Neural cell (in vitro differentiated cells): ENCODE data around the gene TBC1D2. TPM values are rescaled to one million over a fixed set of nuclear protein-coding genes. Genes with fewer than 3 reads are reported as not detected.

Experiments
- H2AFZ ChIP-seq: fragments of 200-600, 300-800 bp; sonication (generic), shearing (Covaris generic); 2 replicates; pipeline ENCODE4 v1.6.0; 2014; ENCODE audit warnings: low read depth, mild to moderate bottlenecking, antibody characterized with exemption, low read length, moderate library complexity
- H3F3A ChIP-seq: fragments of 200-600 bp; shearing (Covaris generic); 2 replicates; pipeline ENCODE4 v1.6.1; 2016; ENCODE audit warnings: mild to moderate bottlenecking, moderate library complexity, mixed read lengths, antibody characterized with exemption, low read length; ENCODE audit not compliant: insufficient read depth, poor library complexity, severe bottlenecking
- H3K27ac ChIP-seq: fragments of 200-600, 300-800 bp; sonication (generic), shearing (Covaris generic); 2 replicates; pipeline ENCODE4 v1.5.1; 2014; ENCODE audit warnings: mild to moderate bottlenecking, low read length, moderate library complexity
- H3K27me3 ChIP-seq: fragments of 300-800, 200-600 bp; sonication (generic), shearing (Covaris generic); 2 replicates; pipeline ENCODE4 v1.6.0; 2014; ENCODE audit warnings: mild to moderate bottlenecking, low read depth, low read length, moderate library complexity; ENCODE audit not compliant: insufficient read depth
- H3K36me3 ChIP-seq: fragments of 300-800, 200-600 bp; sonication (generic), shearing (Covaris generic); 2 replicates; pipeline ENCODE4 v1.5.1; 2014; ENCODE audit warnings: mild to moderate bottlenecking, antibody characterized with exemption, low read length, moderate library complexity; ENCODE audit not compliant: insufficient read depth
- H3K4me2 ChIP-seq: fragments of 300-800, 200-600 bp; sonication (generic), shearing (Covaris generic); 2 replicates; pipeline ENCODE4 v1.6.0; 2014; ENCODE audit warnings: mild to moderate bottlenecking, low read length
- H3K4me3 ChIP-seq: fragments of 300-800, 200-600 bp; sonication (generic), shearing (Covaris generic); 2 replicates; pipeline ENCODE4 v1.5.1; 2014; ENCODE audit warnings: mild to moderate bottlenecking, low read length, moderate library complexity
- H3K79me2 ChIP-seq: fragments of 200-600 bp; shearing (Covaris generic); replicated peaks from 2 replicates; pipeline ENCODE4 v1.6.0; 2014; ENCODE audit warnings: mild to moderate bottlenecking, low read length, moderate library complexity; ENCODE audit not compliant: insufficient read depth
- H3K9ac ChIP-seq: fragments of 300-800, 200-600 bp; sonication (generic), shearing (Covaris generic); 2 replicates; pipeline ENCODE4 v1.6.1; 2016; ENCODE audit warnings: mild to moderate bottlenecking, low read length, mixed read lengths
- H3K9me2 ChIP-seq: fragments of 200-600 bp; shearing (Covaris generic); 2 replicates; pipeline ENCODE4 v1.6.1; 2016; ENCODE audit warnings: mild to moderate bottlenecking, low read length, mixed read lengths; ENCODE audit not compliant: insufficient read depth
- H3K9me3 ChIP-seq: fragments of 200-600, 300-800 bp; sonication (generic), shearing (Covaris generic); 2 replicates; pipeline ENCODE4 v1.6.1; 2016; ENCODE audit warnings: mild to moderate bottlenecking, mixed run types, low read length, moderate library complexity, mixed read lengths
- H4K20me1 ChIP-seq: fragments of 200-600 bp; shearing (Covaris generic); 2 replicates; pipeline ENCODE4 v1.6.1; 2016; ENCODE audit warnings: mild to moderate bottlenecking, mixed run types; ENCODE audit not compliant: insufficient read depth
- EP300 ChIP-seq: fragments of 450-650 bp; conservative IDR thresholded peaks from 2 replicates; pipeline ENCODE4 v1.6.1; 2014; ENCODE audit warnings: antibody characterized with exemption, mild to moderate bottlenecking, moderate library complexity; ENCODE audit not compliant: poor library complexity, severe bottlenecking
- EZH2 ChIP-seq: fragments of 200-600, 300-800 bp; shearing (Covaris generic), sonication (generic); IDR thresholded peaks from 2 replicates; pipeline ENCODE4 v1.6.1; 2014; ENCODE audit warnings: antibody characterized with exemption, low read length, borderline replicate concordance, mild to moderate bottlenecking; ENCODE audit not compliant: insufficient read depth, poor library complexity, severe bottlenecking
- MXI1 ChIP-seq: fragments of 450-650 bp; conservative IDR thresholded peaks from 2 replicates; pipeline ENCODE4 v1.6.1; 2014; ENCODE audit warnings: antibody characterized with exemption, mild to moderate bottlenecking; ENCODE audit not compliant: poor library complexity, severe bottlenecking
- POLR2AphosphoS5 ChIP-seq: IDR thresholded peaks from 2 replicates; pipeline ENCODE4 v1.6.1; 2012
- RAD21 ChIP-seq: fragments of 450-650 bp; conservative IDR thresholded peaks from 2 replicates; pipeline ENCODE4 v1.6.1; 2014; ENCODE audit warnings: antibody characterized with exemption, mild to moderate bottlenecking, moderate library complexity
- REST ChIP-seq: IDR thresholded peaks from 2 replicates; pipeline ENCODE4 v1.6.1; 2012; ENCODE audit warnings: borderline replicate concordance
- SMC3 ChIP-seq: fragments of 450-650 bp; conservative IDR thresholded peaks from 2 replicates; pipeline ENCODE4 v1.6.1; 2014; ENCODE audit warnings: antibody characterized with exemption, mild to moderate bottlenecking, moderate library complexity; ENCODE audit not compliant: poor library complexity
- TAF1 ChIP-seq: IDR thresholded peaks from 2 replicates; pipeline ENCODE4 v1.6.1; 2012; ENCODE audit warnings: low read depth
- polyA plus RNA-seq: library from polyadenylated mRNA; depleted of rRNA; stranded (reverse); fragments of >200 nt; gene quantifications from 2 replicates; pipeline ENCODE4 v1.2.3, GENCODE V29; 2014
- TF ChIP-seq, protein P1 (sequence below): fragments of 450-650 bp; IDR thresholded peaks from 2 replicates; pipeline ENCODE4 v1.5.1; 2014; ENCODE audit warnings: antibody characterized with exemption, mild to moderate bottlenecking, moderate library complexity; ENCODE audit not compliant: poor library complexity, severe bottlenecking

Gene TBC1D2
- polyA plus RNA-seq, 1 donor from 2014 or later, result 4.1 TPM

GRCh38 chr9:98173181-98173580, 82.3 kb downstream of the TBC1D2 start:
- no peak for TF ChIP-seq SMC3
- TF ChIP-seq RAD21, result no peak
- TF ChIP-seq, protein P1, sequence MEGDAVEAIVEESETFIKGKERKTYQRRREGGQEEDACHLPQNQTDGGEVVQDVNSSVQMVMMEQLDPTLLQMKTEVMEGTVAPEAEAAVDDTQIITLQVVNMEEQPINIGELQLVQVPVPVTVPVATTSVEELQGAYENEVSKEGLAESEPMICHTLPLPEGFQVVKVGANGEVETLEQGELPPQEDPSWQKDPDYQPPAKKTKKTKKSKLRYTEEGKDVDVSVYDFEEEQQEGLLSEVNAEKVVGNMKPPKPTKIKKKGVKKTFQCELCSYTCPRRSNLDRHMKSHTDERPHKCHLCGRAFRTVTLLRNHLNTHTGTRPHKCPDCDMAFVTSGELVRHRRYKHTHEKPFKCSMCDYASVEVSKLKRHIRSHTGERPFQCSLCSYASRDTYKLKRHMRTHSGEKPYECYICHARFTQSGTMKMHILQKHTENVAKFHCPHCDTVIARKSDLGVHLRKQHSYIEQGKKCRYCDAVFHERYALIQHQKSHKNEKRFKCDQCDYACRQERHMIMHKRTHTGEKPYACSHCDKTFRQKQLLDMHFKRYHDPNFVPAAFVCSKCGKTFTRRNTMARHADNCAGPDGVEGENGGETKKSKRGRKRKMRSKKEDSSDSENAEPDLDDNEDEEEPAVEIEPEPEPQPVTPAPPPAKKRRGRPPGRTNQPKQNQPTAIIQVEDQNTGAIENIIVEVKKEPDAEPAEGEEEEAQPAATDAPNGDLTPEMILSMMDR, result no peak
- TF ChIP-seq EP300, result no peak
- no peak for TF ChIP-seq POLR2AphosphoS5
- no peak for TF ChIP-seq REST
- TF ChIP-seq MXI1, result no peak
- TF ChIP-seq EZH2, result no peak
- no peak for TF ChIP-seq TAF1
- H3K9me3 ChIP-seq, result no peaks in the 10 kb centered on the region
- H2AFZ ChIP-seq, result no peak overlapping the region
- no peaks in the 10 kb centered on the region for H3K27me3 ChIP-seq
- H3K4me2 ChIP-seq, result no peak overlapping the region
- H3K36me3 ChIP-seq, result no peaks in the 10 kb centered on the region
- no peaks in the 10 kb centered on the region for H3K79me2 ChIP-seq
- H4K20me1 ChIP-seq, result no peaks in the 10 kb centered on the region
- no peak overlapping the region for H3K4me3 ChIP-seq
- no peaks in the 10 kb centered on the region for H3K9me2 ChIP-seq
- no peak overlapping the region for H3K9ac ChIP-seq
- H3F3A ChIP-seq, result no peaks in the 10 kb centered on the region
- H3K27ac ChIP-seq, result no peak overlapping the region

GRCh38 chr9:98172604-98173003, 82.8 kb downstream of the TBC1D2 start:
- H3F3A ChIP-seq, result no peaks in the 10 kb centered on the region
- H3K4me3 ChIP-seq, result no peak overlapping the region
- H3K27ac ChIP-seq, result no peak overlapping the region
- H4K20me1 ChIP-seq, result no peaks in the 10 kb centered on the region
- H3K27me3 ChIP-seq, result no peaks in the 10 kb centered on the region
- H3K36me3 ChIP-seq, result no peaks in the 10 kb centered on the region
- no peaks in the 10 kb centered on the region for H3K79me2 ChIP-seq
- H3K9me3 ChIP-seq, result no peaks in the 10 kb centered on the region
- H3K9ac ChIP-seq, result no peak overlapping the region
- TF ChIP-seq EZH2 (no peak), POLR2AphosphoS5 (no peak), REST (no peak), MXI1 (no peak), SMC3 (no peak), RAD21 (no peak), EP300 (no peak), TAF1 (no peak)
- TF ChIP-seq, protein P1, result no peak
- no peak overlapping the region for H3K4me2 ChIP-seq
- H2AFZ ChIP-seq, result no peak overlapping the region
- no peaks in the 10 kb centered on the region for H3K9me2 ChIP-seq
